Measurements from ENCODE around the gene ADORA2A.

ADORA2A gene

DNA sequence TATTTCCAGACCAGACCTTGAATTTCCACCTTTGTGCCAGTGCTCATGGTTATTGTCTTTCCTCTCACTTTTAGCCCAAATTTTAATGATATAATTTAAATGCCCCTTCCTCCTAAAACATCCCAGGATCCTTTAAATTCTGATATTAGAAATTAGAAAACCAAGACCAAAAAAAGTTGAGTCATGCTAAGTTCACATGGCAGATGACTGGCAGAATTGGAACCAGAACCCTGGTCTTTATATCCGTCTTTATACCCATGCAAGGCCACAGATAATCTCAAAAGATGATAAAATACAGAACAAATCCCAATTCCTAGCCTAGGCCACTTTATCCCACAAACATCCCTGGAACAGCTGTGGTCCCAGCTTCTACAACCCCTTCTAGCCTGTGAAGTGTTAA is 26.5 kb downstream of the ADORA2A start:
- DNase-seq (ENCODE audit: low read depth) = no peak

DNA sequence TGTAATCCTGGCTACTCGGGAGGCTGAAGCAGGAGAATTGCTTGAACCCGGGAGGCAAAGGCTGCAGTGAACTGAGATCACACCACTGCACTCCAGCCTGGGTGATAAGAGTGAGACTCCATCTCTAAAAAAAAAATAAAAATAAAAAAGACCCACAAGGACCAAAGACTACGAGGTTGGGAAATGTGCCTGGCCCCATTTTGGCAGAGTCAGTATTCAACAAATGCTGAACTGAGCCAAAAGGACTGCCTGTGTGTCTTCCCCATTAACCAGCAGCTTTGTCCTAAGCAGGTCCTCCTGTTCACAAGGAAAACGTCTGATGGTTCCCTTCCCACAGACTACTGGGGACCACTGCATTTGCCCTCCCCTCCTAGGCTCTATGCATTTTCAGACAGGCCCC is 27.6 kb downstream of the ADORA2A start:
- DNase-seq (ENCODE audit: low read depth) = no peak

DNA sequence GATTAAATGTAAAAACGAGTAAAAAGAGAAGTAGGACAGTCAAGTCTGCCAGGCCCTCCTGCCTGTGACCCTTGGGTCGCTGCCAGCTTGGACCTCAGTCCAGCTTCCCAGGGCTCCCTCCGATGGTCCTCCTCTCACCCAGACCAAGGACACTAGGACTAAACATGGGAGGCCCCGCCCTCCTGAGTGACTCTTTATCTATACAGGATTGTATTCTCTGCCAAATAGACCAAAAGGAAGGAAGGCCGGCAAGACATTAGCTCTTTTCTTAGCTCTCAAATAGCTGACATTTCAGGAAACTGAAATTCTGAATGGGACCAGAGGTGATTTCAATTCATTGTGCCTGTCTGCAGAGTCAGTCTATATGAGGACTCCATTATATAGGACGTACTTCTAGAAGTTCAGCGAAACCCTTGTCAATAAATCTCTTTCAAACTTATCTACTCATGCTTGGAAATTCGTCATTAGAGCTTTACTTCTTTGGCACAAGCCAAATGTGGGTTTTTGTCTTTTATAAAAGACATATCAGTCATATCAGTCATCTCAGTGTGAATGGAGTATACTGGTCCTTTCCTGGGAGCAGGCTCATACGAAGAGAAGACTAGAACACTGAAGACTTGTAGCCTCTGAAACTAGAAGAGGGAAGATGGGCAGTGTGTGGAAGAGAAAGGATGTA is 28.5 kb downstream of the ADORA2A start:
- DNase-seq (ENCODE audit: low read depth) = no peak

DNA sequence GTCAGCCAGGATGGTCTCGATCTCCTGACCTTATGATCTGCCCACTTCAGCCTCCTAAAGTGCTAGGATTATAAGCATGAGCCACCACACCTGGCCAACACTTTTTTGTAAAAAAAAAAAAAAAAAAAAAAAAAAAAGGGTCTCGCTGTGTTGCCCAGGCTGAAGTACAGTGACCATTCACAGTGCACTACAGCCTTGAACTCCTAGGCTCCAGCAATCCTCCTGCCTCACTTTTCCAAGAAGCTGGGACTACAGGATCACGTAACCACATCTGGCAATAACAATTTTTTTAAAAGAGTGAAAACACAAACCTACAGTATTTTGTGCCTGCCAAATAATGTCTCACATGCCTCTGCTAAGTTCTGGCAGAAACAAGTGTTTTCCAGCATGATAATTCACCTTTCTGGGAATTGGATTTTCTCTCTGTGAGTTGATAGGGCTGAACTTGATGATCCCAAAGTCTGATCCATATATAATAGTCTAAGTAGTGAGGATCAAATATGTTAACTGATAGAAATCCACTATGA is 30.6 kb downstream of the ADORA2A start:
- DNase-seq (ENCODE audit: low read depth) = no peak

DNA sequence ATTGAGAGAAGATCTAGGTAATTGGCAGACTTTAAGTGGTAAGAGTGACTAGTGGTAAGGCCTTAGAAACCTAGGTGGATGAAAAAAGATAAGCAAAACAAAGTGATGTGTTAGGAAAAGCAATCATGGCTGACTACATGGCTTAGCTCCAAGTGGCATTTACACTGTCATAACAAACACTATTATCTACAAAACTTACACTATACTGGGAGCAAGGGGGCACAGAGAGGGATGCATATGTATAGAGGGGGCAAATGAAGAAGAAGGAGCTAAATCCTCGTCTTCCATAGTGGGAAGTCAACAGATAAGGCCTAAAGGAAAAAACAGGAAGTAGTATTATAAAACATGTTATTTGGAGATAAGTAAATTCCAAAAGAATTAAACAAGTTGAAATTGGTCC is 32.5 kb downstream of the ADORA2A start:
- DNase-seq (ENCODE audit: low read depth) = no peak

DNA sequence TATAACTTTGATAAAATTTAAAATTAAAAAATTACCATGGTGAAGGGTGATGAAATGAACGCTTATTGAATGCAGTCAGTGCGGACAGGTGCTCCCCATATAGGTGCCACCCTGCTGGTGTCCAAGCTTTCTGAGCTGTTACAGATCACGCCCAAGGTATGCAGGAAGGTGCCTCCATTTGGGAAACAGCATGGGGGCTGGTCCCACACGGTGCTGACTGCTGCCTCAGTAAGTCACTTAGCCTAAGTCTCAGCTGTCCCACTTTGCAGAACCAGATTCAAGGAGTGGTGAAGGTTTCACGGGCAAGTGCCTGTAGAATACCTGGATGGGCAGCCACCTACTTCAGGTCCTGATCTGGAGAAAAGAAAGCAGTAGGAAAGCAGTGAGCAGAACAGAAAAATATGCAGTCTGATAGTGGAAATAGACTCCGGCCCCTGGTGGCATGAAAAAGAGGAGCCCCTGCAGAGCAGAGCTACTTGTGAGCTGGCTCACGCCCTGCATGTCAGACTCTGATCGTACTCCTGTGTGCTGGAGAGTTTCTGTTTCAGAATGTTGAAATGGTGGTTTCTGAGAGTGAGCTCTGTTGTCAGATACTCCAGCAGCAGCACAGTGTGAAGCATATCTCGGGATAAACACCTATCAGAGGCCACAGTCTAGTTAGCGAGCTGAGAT is 33.2 kb downstream of the ADORA2A start:
- DNase-seq (ENCODE audit: low read depth) = no peak

DNA sequence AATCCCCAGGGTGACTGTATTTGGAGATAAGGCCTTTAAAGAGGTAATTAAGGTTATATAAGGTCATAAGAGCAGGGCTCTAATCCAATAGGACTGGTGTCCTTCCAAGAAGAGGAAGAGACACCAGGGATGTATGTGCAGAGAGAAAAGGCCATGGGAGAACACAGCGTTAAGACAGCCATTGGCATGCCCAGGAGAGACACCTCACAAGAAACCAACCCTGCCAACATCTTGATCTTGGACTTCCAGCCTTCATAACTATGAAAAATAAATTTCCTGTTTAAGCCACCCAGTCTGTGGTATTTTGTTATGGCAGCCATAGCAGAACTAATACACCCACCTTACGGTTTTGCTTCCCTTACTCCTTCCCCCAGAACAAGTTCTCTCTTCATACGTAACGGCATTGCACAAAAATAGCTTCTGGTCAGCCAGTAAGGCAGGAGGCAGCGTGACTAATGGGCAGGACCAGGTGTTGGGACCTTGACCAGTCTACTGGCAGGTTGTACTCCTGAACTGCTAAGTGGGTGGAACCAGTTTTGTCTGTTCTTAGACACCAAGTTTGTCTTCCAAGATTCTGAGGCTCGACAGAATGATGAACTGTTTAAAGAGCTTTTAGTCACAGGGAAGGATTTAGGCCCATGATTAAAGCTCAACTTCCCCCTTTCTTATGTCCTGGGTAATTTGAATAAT is 35.8 kb downstream of the ADORA2A start:
- DNase-seq (ENCODE audit: low read depth) = no peak

DNA sequence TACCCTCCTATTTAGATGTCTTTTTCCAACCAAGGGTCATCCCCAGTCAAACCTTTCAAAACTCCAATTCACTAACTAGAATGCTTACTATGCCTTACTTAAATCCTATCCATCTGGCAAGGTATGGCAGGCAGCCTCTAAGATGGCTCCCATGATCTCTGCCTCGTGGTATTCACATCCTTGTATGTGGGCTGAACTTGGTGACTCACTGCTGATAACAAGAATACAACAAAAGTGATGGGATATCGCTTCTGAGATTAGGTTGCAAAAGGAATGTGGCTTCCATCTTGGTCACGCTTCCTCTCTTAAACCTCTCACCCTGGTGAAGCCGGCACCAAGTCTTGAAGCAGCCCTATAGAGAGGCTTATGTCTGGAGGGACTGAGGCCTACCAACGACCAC is 38.2 kb downstream of the ADORA2A start:
- DNase-seq (ENCODE audit: low read depth) = peak; percentile 83

DNA sequence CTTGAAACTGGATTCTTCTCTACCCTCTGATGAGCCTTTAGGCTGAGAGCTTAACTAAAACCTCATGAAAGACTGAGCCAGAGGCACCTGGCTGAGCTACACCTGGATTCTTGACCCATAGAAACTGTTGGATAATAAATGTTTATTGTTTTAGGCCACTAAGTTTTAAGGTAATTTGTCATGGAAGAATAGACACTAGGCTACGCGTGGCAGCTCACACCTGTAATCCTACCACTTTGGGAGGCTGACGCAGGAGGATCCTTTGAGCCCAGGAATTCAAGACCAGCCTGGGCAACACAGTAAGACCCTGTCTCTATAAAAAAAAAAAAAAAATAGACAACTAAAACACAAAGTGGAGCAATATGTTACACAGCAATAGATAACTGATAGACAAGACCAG is 38.6 kb downstream of the ADORA2A start:
- DNase-seq (ENCODE audit: low read depth) = no peak

DNA sequence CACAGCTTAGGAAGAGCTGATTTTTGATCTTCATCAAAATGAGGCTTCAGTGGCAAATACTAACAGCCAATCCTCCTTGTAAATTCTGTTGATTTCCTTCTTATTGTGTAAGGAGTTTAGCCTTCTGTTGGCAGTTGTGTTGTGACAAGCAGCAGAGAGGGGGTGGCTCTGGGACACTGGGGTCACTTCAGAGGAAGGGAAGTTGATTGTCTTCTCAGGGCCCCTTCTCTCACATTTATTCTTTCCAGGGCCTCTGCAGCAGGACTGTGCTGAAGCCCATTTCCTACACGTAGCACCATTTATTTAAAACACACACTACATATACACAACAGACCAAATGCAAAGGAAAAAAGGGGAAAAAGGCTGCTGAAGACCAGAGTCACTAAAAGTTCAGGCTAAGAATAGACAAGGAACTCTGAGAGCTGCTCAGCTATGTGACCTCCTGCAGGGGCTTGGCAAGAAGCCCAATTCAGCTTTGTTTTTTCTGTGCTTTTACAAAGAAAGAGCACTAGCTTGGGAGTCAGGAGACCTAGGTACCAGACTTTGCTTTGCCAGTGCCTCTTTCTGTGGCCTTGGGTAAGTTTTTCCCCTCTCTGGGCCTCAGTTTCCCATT is 39.4 kb downstream of the ADORA2A start:
- DNase-seq (ENCODE audit: low read depth) = peak; percentile 52

DNA sequence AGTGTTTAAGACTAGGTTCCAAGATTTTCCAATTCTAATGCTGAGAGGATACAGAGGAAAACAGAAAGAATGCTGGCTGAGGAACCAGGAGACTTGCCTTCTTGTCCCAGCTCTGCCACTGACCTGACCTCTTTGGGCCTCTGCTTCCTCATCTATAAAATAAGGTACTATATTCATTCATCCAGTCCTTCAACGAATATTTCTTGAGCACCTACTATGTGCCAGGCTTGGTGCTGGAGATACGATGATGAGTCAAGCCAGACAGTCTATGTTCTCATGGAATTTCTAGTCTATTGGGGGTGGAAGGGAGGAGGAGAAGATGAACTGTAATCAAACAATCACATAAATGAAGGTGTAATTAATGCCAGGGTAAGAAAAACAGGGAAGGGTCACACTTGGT is 39.9 kb downstream of the ADORA2A start:
- DNase-seq (ENCODE audit: low read depth) = no peak

DNA sequence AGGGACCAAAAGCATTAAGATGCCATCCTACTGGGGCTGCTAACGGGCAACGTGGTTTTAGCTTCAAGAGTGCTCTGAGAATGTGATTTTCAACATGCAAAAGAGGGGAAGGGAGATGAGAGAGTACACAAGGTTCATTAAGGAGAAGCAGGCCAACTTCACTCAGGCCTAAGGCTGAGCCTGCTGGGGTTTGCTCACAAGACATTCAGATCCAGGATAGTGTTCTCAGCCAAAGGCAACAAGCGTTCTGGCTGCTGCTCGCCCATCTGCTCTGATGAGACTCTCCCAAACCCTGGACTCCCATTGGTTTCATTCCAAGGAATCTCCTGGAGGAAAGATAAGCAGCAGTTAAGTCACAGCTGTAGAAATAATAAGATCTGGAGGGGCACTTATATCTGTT is 44.2 kb downstream of the ADORA2A start:
- peak; percentile 34 for DNase-seq (ENCODE audit: low read depth)

DNA sequence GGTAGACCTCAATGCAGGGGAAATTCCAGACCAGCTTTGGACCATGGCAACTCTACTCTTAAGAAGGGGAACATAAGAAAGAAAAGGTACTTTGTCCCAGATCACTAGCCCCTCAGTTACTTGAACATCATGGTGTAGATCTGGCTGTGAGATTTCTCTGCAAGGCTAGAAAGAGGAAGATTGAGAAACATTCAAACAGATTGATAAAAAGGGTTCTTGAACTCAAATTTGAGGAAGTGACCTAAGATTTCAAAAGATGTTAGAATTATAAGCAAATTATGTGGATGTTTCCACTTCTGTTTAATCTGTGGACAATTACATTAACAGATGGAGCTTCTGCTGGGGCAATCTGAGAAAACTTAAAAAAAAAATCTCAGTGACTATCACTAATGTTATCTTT is 45.9 kb downstream of the ADORA2A start:
- DNase-seq (ENCODE audit: low read depth) = no peak

DNA sequence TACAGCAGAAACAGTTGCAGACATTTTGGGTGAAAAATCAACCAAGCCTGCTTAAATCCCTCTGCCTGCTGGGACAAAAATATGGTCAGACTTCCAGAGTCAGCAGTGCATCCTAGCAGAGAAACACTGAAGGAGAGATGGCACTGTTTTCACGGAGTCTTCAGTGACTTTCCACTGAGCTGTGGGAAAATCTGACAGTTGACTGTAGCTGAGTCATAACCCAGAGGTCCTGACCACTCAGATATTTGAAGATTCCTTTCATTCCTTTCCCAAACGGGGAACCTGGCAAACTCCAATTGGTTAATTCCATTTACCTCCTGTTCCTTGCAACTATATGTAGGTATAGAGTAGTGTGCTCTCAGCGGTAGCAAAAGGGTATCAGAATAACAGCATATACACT is 46.8 kb downstream of the ADORA2A start:
- DNase-seq (ENCODE audit: low read depth) = peak; percentile 91

DNA sequence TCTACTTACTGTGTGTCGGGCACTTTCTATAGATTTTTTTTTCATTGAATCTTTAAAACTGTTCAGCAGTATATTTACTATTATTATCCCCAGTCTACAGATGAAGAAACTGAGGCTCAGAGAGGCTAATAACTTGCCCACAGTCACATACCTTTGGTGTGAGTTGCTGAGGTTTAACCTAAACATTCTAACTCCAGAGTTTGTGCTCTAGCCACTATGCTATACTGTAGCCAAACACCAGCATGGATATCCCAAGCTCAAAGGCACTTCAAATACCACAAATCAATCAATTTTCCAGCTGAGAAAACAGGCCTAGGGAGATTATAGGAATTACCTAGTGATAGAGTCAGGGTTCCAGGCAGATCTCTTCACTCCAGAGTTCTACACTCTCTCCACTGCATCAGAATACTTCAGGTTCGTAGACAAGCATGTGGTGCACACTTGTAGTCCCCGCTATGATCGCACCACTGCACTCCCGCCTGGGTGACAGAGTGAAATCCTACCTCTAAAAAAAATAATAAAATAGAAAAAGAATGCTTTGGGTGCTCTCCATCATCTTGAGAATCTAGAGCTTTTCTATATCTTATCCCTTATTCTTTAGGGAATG is 47.4 kb downstream of the ADORA2A start:
- DNase-seq (ENCODE audit: low read depth) = peak; percentile 38

DNA sequence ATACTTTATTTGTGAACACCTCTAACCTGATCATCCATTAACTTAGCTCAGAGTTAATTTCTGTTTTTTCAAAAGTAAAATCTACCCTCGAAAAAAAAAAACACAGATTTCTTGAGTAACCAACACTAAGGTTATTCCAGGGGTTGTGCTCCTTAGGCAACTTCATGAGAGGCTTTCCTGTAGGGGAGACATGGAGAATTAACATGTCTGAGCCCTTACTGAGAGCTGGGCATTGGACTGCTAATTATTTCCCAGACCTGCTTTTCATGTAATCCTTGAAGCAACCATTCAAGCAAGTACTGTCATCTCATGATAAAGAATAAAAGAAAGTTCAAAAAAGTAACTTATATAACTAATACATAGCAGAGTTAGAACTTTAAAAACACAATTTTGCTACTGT is 54.2 kb downstream of the ADORA2A start:
- no peak for DNase-seq (ENCODE audit: low read depth)

DNA sequence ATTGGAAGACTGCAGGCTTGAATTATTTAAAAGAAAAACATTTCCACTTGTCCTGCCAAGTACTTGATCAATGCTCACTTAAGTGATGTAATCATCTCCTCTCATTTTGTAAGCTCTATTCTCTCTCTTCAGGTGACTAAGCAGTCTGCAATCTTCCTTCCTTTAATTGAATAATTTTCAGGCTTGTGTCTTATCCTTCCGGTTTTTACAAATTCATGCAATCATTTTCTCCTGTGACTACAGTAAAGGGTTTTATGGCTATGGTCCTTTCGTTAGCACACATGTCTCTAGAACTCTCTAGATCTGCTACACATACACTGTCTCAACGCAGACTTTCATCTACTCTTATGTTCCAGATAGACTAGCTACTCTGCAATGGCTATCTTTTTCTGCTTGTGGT is 55.2 kb downstream of the ADORA2A start:
- DNase-seq (ENCODE audit: low read depth) = no peak

DNA sequence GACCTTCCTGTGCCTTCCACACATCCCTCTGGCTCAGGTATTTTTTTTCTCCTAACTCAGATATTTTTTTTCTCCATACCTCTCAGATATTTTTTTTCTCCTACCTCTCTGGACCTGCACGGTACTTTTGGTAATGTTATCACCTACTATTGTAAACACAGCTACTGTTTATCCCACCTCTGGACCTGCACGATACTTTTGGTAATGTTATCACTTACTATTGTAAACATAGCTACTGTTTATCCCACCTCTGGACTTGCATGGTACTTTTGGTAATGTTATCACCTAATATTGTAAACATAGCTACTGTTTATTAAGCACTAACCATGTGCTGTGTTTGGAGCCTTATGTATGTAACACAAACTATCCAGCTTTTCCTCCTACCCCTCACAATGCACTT is 55.6 kb downstream of the ADORA2A start:
- DNase-seq (ENCODE audit: low read depth) = no peak

DNA sequence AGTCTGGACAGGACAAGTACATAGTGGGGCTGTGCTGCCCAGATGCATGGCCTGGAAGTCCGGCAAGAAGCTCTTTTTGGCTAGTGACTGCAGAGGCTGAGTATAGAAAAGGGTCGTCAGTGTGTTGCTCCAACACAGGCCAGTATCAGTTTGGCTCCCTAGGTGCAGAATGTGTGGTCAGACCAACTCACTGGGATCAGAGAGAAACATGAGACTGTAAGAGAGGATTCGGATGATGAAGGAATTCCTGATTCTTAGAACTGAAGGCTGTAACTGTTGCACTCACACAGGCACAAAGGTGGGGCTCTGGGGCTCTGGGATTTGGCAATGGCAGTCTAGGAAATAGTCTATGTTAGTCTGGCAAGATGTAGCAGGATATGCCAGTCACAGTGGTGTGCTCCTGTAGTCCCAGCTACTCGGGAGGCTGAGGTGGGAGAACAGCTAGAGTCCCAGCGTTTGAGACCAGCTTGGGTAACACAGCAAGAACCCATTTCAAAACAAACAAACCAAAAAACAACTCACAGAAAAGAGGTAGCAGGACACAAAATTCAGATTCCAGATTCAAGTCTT is 56.7 kb downstream of the ADORA2A start:
- DNase-seq (ENCODE audit: low read depth) = no peak

DNA sequence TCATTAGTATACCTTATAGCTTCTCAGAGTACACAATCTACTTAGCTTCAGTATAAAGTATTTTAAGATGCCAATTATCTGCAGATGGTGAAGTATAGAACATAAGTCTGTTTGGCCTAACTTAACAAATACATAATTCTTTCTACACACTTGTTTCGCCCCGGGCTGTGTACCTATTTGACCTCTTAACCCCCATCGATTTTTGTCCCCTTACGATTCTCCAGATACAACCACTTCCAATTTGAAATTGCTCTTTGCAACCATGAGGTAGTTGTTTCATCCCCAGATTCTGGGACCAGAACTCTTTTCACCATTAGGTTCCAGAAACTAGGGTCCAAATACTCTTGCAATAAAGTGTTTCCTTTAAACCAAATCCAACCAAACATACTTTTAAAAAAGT is 57.8 kb downstream of the ADORA2A start:
- DNase-seq (ENCODE audit: low read depth) = no peak

DNA sequence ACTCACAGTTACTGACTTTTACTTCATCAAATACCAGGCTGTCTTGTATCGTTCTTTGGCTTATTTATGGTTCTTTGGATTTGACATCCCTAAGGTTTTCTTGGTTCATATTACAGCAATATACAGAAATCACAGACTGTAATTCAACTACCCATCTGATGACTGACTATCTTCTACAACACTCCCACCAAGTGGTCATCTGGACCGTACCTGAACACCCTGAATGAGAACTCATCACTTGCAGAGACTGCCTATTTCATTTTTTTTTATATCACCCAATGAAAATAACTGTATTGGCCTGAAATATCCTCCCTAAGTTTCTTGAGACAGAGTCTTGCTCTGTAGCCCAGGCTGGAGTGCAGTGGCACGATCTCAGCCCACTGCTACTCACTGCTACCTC is 58.2 kb downstream of the ADORA2A start:
- no peak for DNase-seq (ENCODE audit: low read depth)

DNA sequence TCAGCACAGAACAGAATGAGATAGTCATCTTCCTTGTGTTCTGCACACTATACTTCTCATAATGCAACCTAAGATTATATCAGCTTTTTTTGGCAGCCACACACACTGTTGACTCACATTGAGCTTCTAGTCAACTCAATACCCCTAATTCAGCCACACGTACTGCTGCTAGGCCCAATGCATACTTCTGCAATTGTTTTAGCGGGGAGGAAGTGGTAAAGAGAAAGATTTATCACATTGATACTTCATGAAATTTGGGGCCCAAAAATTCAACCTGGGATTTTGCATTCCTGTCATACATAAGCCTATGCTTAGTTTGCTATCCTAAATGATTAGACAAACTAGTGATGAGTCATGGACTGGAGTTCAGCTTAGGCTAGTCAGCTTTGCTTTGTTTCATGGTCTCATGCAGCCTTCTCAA is 59.1 kb downstream of the ADORA2A start:
- peak; percentile 74 for DNase-seq (ENCODE audit: low read depth)

Measured in HS-27A (cell line).